Fibroblast of gingiva (primary cell): ENCODE measurements around the gene ACRV1.
A peak's percentile ranks its signal among the peaks of the same experiment; 100 is the strongest.

Experiments used
- DNase-seq: peaks from one replicate; pipeline ENCODE4 v3.0.0-alpha.2; 2011; ENCODE audit warnings: low read depth

Gene ACRV1

GRCh38 chr11:125649465-125650166 lies 31.0 kb downstream of the ACRV1 start:
- DNase-seq: no peak

- no peak for DNase-seq
These were observed 34.8 kb downstream of the ACRV1 start for GRCh38 chr11:125645871-125646270.

GRCh38 chr11:125638315-125638714 lies 42.3 kb downstream of the ACRV1 start:
- no peak for DNase-seq

- DNase-seq: no peak
These were observed 42.8 kb downstream of the ACRV1 start for GRCh38 chr11:125637840-125638239.

GRCh38 chr11:125627236-125627910 lies 53.3 kb downstream of the ACRV1 start:
- no peak for DNase-seq

GRCh38 chr11:125626288-125626950 lies 54.2 kb downstream of the ACRV1 start:
- peak; percentile 93 for DNase-seq

GRCh38 chr11:125625630-125626287 lies 54.9 kb downstream of the ACRV1 start:
- peak; percentile 90 for DNase-seq

- peak; percentile 54 for DNase-seq
These were observed 55.4 kb downstream of the ACRV1 start for GRCh38 chr11:125625225-125625629.

- DNase-seq: no peak
These were observed 55.9 kb downstream of the ACRV1 start, which contains the start of gene CHEK1 for GRCh38 chr11:125624756-125625213. CHEK1 (plus strand) TSS chr11:125625163; CDS start chr11:125626769, 1,606 bp downstream.

GRCh38 chr11:125623064-125623463 lies 57.6 kb downstream of the ACRV1 start:
- no peak for DNase-seq

- peak; percentile 44 for DNase-seq
These were observed 58.7 kb downstream of the ACRV1 start for GRCh38 chr11:125621995-125622394.
